ENCODE data around the gene FHAD1. TPM values are rescaled to one million over a fixed set of nuclear protein-coding genes. Genes with fewer than 3 reads are reported as not detected.

Gene FHAD1
- total and polyA plus RNA-seq, 9 donors = 0.82 to 2.1 (median 1.3) TPM

GRCh38 chr1:15226388-15227255 is 20.4 kb upstream of the FHAD1 start:
- Histone ChIP-seq H3K4me1 (ENCODE audit: control insufficient read depth, insufficient read depth, low read length) (peaks cover 13% of the 10 kb centered on the region), H3K9me3 (replicated peaks; ENCODE audit: control insufficient read depth, low read depth, low read length) (no peaks in the 10 kb centered on the region), H3K36me3 (ENCODE audit: control insufficient read depth, insufficient read depth, low read length) (no peaks in the 10 kb centered on the region), H3K27me3 (ENCODE audit: control insufficient read depth, insufficient read depth, low read length) (no peaks in the 10 kb centered on the region), H3K4me3 (ENCODE audit: low read length) (no peak overlapping the region), H3K27ac (ENCODE audit: low read length) (no peak overlapping the region)
- no peak for DNase-seq
- WGBS (ENCODE audit: insufficient coverage) = 62% methylated on average over 10 of the region's 17 CpGs

DNA sequence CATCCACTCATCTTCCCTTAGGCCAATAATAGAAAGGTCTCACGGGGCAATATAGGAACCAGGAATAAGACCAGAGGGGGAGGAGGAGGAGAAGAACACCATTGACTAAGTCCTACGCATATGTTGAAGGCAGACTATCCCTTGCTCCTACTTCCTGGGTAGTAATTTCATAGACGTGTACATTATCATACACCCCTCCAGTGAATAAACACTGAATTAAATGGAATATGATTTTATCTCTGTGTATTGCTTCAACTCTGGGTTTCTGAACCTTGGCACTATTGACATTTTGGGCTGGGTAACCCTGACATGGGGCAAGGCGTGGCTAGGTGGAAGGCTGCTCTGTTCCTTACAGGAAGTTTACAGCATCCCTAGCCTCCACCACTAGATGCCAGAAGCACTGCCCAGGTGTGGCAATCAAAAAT is 17.3 kb upstream of the FHAD1 start:
- no peaks in the 10 kb centered on the region for H3K9me3 ChIP-seq (replicated peaks; ENCODE audit: control insufficient read depth, low read depth, low read length)
- peaks cover 10% of the 10 kb centered on the region for H3K4me1 ChIP-seq (ENCODE audit: control insufficient read depth, insufficient read depth, low read length)
- H3K27me3 ChIP-seq (ENCODE audit: control insufficient read depth, insufficient read depth, low read length) = no peaks in the 10 kb centered on the region
- no peak overlapping the region for H3K4me3 ChIP-seq (ENCODE audit: low read length)
- DNase-seq = no peak
- 80% methylated on average over 1 of the region's 4 CpGs for WGBS (ENCODE audit: insufficient coverage)
- H3K27ac ChIP-seq (ENCODE audit: low read length) = no peak overlapping the region
- H3K36me3 ChIP-seq (ENCODE audit: control insufficient read depth, insufficient read depth, low read length) = no peaks in the 10 kb centered on the region

GRCh38 chr1:15231714-15232201 is 15.3 kb upstream of the FHAD1 start:
- Histone ChIP-seq H3K36me3 (ENCODE audit: control insufficient read depth, insufficient read depth, low read length) (no peaks in the 10 kb centered on the region), H3K9me3 (replicated peaks; ENCODE audit: control insufficient read depth, low read depth, low read length) (no peaks in the 10 kb centered on the region), H3K4me1 (ENCODE audit: control insufficient read depth, insufficient read depth, low read length) (no peaks in the 10 kb centered on the region), H3K27ac (ENCODE audit: low read length) (no peak overlapping the region), H3K4me3 (ENCODE audit: low read length) (no peak overlapping the region), H3K27me3 (ENCODE audit: control insufficient read depth, insufficient read depth, low read length) (no peaks in the 10 kb centered on the region)
- WGBS (ENCODE audit: insufficient coverage) = no CpG with 5 or more reads among the region's 5 CpGs
- no peak for DNase-seq

GRCh38 chr1:15233689-15234088 is 13.3 kb upstream of the FHAD1 start:
- Histone ChIP-seq H3K36me3 (ENCODE audit: control insufficient read depth, insufficient read depth, low read length) (no peaks in the 10 kb centered on the region), H3K9me3 (replicated peaks; ENCODE audit: control insufficient read depth, low read depth, low read length) (no peaks in the 10 kb centered on the region), H3K27ac (ENCODE audit: low read length) (no peak overlapping the region), H3K4me1 (ENCODE audit: control insufficient read depth, insufficient read depth, low read length) (no peaks in the 10 kb centered on the region), H3K27me3 (ENCODE audit: control insufficient read depth, insufficient read depth, low read length) (no peaks in the 10 kb centered on the region), H3K4me3 (ENCODE audit: low read length) (no peak overlapping the region)
- DNase-seq = no peak

- no peak for DNase-seq
- no peak overlapping the region for H3K27ac ChIP-seq (ENCODE audit: low read length)
- no peak overlapping the region for H3K4me3 ChIP-seq (ENCODE audit: low read length)
- WGBS (ENCODE audit: insufficient coverage) = 94% methylated on average over 2 of the region's 5 CpGs
- no peaks in the 10 kb centered on the region for H3K27me3 ChIP-seq (ENCODE audit: control insufficient read depth, insufficient read depth, low read length)
- H3K4me1 ChIP-seq (ENCODE audit: control insufficient read depth, insufficient read depth, low read length) = no peaks in the 10 kb centered on the region
- no peaks in the 10 kb centered on the region for H3K36me3 ChIP-seq (ENCODE audit: control insufficient read depth, insufficient read depth, low read length)
- no peaks in the 10 kb centered on the region for H3K9me3 ChIP-seq (replicated peaks; ENCODE audit: control insufficient read depth, low read depth, low read length)
Measured at GRCh38 chr1:15236321-15236721, 10.7 kb upstream of the FHAD1 start.

DNA sequence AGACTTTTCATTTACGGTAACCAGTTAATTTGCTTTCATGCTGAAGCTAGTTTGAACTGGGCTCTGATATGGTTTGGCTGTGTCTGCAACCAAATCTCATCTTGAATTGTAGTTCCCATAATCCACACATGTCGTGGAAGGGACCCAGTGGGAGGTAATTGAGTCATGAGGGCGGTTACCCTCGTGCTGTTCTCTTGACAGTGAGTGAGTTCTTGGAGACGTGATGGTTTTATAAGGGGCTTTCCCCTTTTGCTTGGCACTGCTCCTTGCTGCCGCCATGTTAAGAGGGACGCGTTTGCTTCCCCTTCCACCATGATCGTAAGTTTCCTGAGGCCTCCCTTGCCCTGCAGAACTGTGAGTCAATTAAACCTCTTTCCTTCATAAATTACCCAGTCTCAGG is 10.3 kb upstream of the FHAD1 start:
- H3K4me3 ChIP-seq (ENCODE audit: low read length) = no peak overlapping the region
- H3K27ac ChIP-seq (ENCODE audit: low read length) = no peak overlapping the region
- no peak for DNase-seq
- WGBS (ENCODE audit: insufficient coverage) = 50% methylated on average over 1 of the region's 9 CpGs
- no peaks in the 10 kb centered on the region for H3K36me3 ChIP-seq (ENCODE audit: control insufficient read depth, insufficient read depth, low read length)
- no peaks in the 10 kb centered on the region for H3K9me3 ChIP-seq (replicated peaks; ENCODE audit: control insufficient read depth, low read depth, low read length)
- no peaks in the 10 kb centered on the region for H3K27me3 ChIP-seq (ENCODE audit: control insufficient read depth, insufficient read depth, low read length)
- H3K4me1 ChIP-seq (ENCODE audit: control insufficient read depth, insufficient read depth, low read length) = no peaks in the 10 kb centered on the region

DNA sequence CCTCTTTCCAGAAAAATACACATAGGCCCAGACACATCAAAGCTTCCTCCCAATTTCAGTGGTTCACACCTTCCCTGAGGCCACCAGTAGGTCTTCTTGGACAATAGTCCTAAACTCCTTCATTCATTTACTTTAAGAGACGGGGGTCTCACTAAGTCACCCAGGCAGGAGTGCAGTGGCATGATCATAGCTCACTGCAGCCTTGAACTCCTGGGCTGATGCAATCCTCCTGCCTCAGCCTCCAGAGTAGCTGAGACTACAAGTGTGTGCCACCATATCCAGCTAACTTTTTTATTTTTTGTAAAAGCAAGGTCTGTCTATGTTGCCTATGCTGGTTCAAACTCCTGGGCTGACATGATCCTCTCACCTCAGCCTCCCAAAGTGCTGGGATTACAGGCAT is 8.2 kb upstream of the FHAD1 start:
- no peaks in the 10 kb centered on the region for H3K36me3 ChIP-seq (ENCODE audit: control insufficient read depth, insufficient read depth, low read length)
- DNase-seq = no peak
- 83% methylated on average over 1 of the region's 1 CpG for WGBS (ENCODE audit: insufficient coverage)
- no peaks in the 10 kb centered on the region for H3K27me3 ChIP-seq (ENCODE audit: control insufficient read depth, insufficient read depth, low read length)
- H3K4me1 ChIP-seq (ENCODE audit: control insufficient read depth, insufficient read depth, low read length) = no peaks in the 10 kb centered on the region
- no peak overlapping the region for H3K4me3 ChIP-seq (ENCODE audit: low read length)
- H3K9me3 ChIP-seq (replicated peaks; ENCODE audit: control insufficient read depth, low read depth, low read length) = no peaks in the 10 kb centered on the region
- no peak overlapping the region for H3K27ac ChIP-seq (ENCODE audit: low read length)

DNA sequence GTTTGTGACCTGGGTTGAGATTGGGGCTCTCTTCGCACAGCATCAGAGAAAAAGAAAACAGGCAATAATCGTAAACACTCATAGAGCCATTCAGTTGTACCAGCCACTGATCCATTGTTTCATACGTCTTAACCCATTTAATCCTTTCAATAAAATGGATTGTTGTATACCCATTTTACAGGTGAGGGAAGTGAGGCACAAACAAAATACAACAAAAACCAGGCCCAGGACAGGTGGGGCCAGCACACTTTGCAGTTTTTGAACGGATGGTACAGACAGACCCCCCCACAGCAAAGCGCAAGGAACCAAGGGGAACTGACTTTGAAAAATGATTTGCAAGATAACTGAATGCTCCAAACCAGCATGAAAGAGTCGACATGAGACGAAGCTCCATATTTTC is 4.3 kb upstream of the FHAD1 start:
- H3K27me3 ChIP-seq (ENCODE audit: control insufficient read depth, insufficient read depth, low read length) = peaks cover 7% of the 10 kb centered on the region
- no peak overlapping the region for H3K4me3 ChIP-seq (ENCODE audit: low read length)
- no peaks in the 10 kb centered on the region for H3K36me3 ChIP-seq (ENCODE audit: control insufficient read depth, insufficient read depth, low read length)
- no peak overlapping the region for H3K27ac ChIP-seq (ENCODE audit: low read length)
- DNase-seq = no peak
- WGBS (ENCODE audit: insufficient coverage) = 68% methylated on average over 3 of the region's 7 CpGs
- no peaks in the 10 kb centered on the region for H3K9me3 ChIP-seq (replicated peaks; ENCODE audit: control insufficient read depth, low read depth, low read length)
- H3K4me1 ChIP-seq (ENCODE audit: control insufficient read depth, insufficient read depth, low read length) = peaks cover 19% of the 10 kb centered on the region

- no peak for DNase-seq
- H3K27ac ChIP-seq (ENCODE audit: low read length) = no peak overlapping the region
- 54% methylated on average over 6 of the region's 10 CpGs for WGBS (ENCODE audit: insufficient coverage)
- no peaks in the 10 kb centered on the region for H3K36me3 ChIP-seq (ENCODE audit: control insufficient read depth, insufficient read depth, low read length)
- H3K9me3 ChIP-seq (replicated peaks; ENCODE audit: control insufficient read depth, low read depth, low read length) = no peaks in the 10 kb centered on the region
- H3K4me3 ChIP-seq (ENCODE audit: low read length) = no peak overlapping the region
- H3K27me3 ChIP-seq (ENCODE audit: control insufficient read depth, insufficient read depth, low read length) = peaks cover 10% of the 10 kb centered on the region
- H3K4me1 ChIP-seq (ENCODE audit: control insufficient read depth, insufficient read depth, low read length) = peaks cover 19% of the 10 kb centered on the region
Measured at GRCh38 chr1:15243275-15244043, 3.6 kb upstream of the FHAD1 start.

GRCh38 chr1:15244813-15245212 is 2.2 kb upstream of the FHAD1 start:
- no peaks in the 10 kb centered on the region for H3K9me3 ChIP-seq (replicated peaks; ENCODE audit: control insufficient read depth, low read depth, low read length)
- H3K4me1 ChIP-seq (ENCODE audit: control insufficient read depth, insufficient read depth, low read length) = peaks cover 19% of the 10 kb centered on the region
- no peak overlapping the region for H3K27ac ChIP-seq (ENCODE audit: low read length)
- no peaks in the 10 kb centered on the region for H3K36me3 ChIP-seq (ENCODE audit: control insufficient read depth, insufficient read depth, low read length)
- peaks cover 12% of the 10 kb centered on the region for H3K27me3 ChIP-seq (ENCODE audit: control insufficient read depth, insufficient read depth, low read length)
- 100% methylated on average over 1 of the region's 5 CpGs for WGBS (ENCODE audit: insufficient coverage)
- no peak for DNase-seq
- H3K4me3 ChIP-seq (ENCODE audit: low read length) = no peak overlapping the region
